Uterus (tissue), 2 donors: ENCODE results near the gene SLAMF6.

Source experiments
- POLR2A ChIP-seq, 2 donors: fragments of 450-650 bp; IDR thresholded peaks; one replicate each; pipeline ENCODE4 v1.6.1; 2016; ENCODE audit warnings: antibody characterized with exemption in 2 of 2, mild to moderate bottlenecking in 1 of 2, moderate library complexity in 1 of 2
- TF ChIP-seq, protein P1 (sequence below), 4 experiments: fragments of 200-600 bp in 2 of 4; fragments of 450-650 bp in 2 of 4; sonication (generic) in 2 of 4; IDR thresholded peaks; one replicate each; pipeline ENCODE4 v1.5.1; 2016 to 2019; ENCODE audit warnings: antibody characterized with exemption in 4 of 4, mild to moderate bottlenecking in 2 of 4, moderate library complexity in 1 of 4

GRCh38 chr1:160466961-160467360 is 56.1 kb downstream of the SLAMF6 start:
- TF ChIP-seq, protein P1, sequence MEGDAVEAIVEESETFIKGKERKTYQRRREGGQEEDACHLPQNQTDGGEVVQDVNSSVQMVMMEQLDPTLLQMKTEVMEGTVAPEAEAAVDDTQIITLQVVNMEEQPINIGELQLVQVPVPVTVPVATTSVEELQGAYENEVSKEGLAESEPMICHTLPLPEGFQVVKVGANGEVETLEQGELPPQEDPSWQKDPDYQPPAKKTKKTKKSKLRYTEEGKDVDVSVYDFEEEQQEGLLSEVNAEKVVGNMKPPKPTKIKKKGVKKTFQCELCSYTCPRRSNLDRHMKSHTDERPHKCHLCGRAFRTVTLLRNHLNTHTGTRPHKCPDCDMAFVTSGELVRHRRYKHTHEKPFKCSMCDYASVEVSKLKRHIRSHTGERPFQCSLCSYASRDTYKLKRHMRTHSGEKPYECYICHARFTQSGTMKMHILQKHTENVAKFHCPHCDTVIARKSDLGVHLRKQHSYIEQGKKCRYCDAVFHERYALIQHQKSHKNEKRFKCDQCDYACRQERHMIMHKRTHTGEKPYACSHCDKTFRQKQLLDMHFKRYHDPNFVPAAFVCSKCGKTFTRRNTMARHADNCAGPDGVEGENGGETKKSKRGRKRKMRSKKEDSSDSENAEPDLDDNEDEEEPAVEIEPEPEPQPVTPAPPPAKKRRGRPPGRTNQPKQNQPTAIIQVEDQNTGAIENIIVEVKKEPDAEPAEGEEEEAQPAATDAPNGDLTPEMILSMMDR (IDR thresholded peaks at IDR 0.05): no peak
- TF ChIP-seq POLR2A (IDR thresholded peaks at IDR 0.05): no peak
